ENCODE results near the gene RLN3.
"Not testable (repeated sequence)": the region's sequence is repeated elsewhere in the genome, so short reads cannot be mapped to it uniquely, and the experiment has no call there.

RLN3 gene

DNA sequence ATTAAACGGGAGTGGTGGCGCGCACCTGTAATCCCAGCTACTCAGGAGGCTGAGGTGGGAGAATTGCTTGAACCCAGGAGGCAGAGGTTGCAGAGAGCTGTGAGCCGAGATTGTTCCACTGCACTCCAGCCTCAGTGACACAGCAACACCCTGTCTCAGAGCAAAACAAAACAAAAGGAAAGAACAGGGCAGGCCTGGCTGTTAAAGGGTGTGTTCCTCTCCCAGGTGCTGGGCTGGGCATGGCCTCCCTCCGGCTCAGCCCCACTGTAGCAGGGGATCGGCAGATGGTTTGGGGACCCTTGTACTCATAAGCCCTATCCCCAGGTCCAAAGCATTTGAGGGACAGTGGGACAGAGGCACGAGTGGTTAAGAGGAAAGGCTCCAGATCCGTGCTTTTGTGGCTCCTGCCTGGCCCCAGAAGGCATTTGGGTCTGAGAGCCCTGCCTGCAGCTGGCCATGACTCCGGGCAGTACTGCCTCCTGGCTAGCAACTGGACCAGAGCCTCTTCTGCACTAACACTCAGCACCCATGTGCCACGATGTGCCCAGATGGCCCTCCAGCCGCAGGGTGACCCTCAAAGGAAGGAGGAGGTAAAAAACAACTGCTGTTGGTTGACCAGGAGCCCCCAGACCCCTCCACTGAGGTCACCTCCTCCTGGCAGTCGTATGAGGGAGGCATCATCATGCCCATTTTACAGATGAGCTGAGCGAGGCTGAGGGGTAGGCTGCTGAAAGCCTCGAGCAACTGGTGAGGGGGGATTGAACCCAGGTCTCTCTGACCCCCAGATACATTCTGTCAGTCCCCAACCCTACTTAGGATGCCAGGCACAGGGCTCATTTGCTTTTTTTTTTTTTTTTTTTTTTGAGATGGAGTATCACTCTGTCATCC lies 31.8 kb upstream of the RLN3 start:
- DNase-seq = no peak

- no peak for DNase-seq
These were observed 30.9 kb upstream of the RLN3 start for GRCh38 chr19:13996928-13997630.

DNA sequence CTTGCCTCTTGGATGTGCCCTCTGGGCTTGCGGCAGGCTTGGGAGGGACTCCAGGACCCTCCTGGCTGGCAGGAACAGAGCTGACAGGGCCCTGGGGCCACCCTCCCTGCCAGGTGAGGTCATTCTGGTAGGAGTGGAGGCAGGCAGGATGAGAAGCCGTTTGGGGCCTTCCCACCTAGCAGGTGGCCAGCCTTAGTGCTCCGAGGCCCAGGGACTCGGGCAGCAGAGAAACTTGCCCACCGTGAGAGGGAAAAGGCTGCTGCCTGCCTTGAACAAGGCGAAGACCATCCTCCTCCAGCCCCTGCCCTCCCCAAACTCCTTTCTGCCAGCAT lies 30.4 kb upstream of the RLN3 start:
- DNase-seq = no peak

GRCh38 chr19:13998426-13998825 lies 29.5 kb upstream of the RLN3 start:
- no peak for DNase-seq

DNA sequence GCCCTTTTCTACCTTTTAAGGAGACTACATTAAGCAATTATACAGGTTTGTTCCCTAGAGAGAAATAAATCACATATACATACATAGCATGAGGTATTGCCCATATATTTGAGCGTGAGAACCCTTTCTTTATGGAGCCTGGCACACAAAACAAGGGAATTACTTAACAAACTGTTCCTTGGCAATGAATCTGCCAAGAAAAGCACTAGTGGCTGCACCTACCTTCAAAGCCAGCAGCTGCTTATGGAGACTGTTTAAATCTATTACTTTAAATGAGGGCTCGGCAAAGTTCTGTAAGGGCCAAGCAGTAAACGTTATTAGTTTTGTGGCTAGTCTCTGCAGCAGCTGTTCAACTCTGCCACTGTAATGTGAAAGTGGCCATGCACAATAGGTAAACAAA lies 28.9 kb upstream of the RLN3 start:
- no peak for DNase-seq

GRCh38 chr19:14000691-14001375 lies 27.1 kb upstream of the RLN3 start:
- DNase-seq = no peak

DNA sequence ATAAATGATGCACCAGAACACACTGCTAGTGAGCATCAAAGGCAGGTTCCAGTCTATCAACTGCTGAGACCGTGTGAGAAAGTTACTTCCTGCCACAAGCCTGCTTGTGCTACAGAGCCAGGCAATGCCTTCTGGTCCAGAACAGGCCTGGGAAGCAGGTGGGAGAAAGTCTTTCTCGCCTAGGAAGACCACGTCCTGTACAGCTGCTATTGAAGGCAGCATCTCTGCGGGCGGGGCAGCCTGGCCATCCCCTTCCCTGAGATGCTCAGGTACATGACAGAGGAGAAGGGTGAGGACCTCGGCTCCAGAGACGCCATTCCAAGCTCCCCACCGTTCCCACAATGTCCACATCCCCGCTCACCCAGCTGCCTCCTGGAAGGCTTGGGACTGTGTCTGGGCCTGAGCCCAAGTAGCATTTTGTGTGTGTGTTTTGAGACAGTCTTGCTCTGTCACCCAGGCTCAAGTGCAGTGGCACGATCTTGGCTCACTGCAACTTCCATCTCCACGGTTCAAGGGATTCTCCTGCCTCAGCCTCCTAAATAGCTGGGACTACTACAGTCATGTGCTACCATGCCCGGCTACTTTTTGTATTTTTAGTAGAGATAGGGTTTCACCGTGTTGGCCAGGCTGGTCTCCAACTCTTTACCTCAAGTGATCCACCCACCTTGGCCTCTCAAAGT lies 25.2 kb upstream of the RLN3 start:
- no peak for DNase-seq

DNA sequence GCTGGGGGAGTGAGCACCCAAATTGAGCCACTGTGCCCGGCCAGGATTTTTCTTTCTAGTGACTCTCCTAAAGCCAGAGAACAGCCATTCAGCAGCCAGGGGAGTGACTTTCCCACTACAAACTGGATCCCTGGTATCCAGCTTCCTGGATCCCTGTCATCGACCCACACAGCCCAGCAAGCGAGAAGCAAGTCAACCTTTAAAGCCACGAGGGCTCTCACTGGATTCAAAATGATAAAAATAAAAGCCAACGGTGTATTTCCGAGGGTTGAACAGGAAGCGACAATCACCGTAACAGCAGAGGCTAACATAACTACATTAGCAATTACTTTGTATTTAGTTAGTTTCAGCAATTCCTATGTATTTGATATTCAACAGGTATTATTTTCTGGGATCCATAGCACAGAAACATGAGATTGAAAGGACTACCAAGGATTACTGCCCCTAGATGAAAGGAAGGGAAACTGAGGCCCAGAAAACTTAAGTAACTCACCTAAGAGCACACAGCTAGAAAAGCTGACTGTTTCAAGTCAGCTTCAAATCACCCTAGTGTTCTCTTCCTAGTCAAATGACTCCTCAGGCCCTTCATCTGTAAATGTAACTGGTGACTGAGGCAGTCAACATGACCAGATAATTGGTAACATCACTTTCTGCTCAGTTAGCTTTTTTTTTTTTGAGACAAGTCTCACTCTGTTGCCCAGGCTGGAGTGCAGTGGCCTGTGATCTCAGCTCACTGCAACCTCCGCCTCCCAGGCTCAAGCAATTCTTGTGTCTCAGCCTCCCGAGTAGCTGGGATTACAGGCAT lies 24.5 kb upstream of the RLN3 start:
- no peak for DNase-seq

DNA sequence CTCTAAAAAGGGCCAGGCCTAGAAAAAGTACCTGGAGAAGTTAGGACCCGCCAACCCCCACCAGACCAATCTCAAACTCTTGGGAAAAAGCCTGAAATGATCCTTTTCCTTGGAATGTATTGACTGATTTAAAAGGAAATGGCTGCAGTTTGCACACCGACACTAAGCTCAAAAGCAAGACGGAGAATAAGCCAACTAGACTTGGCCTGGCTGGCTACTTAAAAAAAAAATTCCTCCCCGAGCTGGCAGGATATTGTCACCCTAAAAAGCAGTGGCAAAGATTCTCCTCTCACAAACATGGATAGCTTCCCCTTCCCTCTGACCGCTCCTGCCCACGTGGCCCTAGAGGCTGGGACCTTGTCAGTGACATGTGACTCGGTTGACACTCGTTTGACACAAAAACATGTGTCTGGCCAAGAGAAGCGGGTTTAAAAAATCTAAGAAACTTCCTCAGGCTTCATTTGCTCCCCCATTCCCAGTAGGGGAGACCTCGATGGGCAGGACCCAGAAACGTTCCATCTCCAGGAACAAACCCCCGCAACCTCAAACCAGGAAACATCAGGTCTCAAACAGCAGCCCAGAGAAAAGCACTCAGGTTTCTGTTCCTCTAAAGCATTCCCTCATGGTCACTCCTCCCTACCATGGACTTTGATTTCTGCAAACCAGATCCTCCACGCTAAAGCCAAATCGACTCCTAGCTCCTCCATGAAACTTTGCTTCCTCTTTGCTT lies 23.2 kb upstream of the RLN3 start:
- DNase-seq = no peak

DNA sequence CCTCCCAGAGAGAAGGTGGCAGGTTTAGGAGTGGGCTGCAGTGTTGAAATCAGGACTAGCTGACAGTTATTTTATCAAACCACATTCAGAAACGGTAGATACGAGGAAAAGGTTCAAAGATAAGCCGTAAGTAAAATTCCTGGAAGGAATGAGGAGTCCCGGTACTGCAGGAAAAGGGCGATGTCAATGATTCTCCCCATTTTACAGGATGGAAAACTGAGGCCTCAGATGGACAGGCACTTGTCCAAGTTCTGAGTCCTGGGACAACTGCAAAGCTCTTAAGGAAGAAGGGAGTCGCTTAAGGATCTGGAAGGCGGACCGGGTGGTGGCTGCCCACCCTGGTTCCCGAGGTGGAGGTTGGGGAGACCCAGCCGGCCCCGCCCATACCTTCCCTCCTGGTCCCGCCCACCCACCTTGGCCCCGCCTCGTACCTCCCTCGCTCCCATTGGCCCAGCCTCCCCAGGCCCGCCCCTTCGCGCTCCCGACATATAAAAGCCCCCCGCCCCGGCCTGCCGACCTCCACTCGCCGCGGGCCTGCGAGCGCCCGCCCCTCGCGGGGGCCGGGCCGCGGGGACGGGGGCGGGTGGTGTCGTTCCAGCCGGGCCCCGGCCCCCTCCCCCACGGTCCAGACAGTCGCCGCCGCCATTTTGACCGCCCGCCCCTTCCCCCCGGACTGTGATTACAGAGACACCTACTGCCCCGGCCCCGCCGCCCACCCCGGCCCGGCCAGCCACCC lies 22.4 kb upstream of the RLN3 start:
- no peak for DNase-seq

DNA sequence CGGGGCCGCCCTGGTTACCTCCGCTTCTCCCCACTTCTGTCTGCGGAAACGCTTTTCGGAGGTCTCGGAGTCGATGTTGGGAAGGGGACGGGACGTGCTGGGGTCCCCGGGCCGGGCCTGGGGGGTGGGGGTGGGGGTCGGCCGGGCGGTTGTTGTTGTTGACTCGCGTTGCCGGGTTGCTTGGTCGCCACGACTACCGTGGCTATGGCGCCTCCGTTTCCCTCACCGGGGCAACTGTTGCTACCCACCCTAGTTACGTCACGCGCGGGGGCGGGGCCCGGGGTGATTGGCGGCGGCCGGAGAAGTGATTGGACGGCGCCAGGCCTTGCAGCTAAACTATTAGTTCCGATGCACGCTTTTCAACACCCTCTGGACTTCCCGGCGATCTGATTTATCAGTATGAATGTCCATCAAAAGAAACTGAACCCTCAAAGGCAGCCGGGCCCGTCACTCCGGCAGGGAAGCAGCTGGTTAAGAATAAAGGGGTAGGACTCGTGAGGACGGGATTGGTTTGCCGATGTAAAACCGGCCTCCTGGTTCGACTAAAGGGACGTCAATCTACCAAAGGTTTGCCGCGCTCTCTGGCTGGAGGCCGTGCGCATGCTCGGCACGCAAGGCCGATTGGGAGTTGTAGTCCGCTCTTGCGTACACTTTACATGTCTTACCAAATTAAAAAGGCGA lies 21.7 kb upstream of the RLN3 start, which contains the start of gene RFX1:
TSS of gene RFX1 (minus strand) at position 236 of the 681 bp plus-strand sequence. CDS start 12,477 bp downstream, outside the sequence.
- DNase-seq = no peak

DNA sequence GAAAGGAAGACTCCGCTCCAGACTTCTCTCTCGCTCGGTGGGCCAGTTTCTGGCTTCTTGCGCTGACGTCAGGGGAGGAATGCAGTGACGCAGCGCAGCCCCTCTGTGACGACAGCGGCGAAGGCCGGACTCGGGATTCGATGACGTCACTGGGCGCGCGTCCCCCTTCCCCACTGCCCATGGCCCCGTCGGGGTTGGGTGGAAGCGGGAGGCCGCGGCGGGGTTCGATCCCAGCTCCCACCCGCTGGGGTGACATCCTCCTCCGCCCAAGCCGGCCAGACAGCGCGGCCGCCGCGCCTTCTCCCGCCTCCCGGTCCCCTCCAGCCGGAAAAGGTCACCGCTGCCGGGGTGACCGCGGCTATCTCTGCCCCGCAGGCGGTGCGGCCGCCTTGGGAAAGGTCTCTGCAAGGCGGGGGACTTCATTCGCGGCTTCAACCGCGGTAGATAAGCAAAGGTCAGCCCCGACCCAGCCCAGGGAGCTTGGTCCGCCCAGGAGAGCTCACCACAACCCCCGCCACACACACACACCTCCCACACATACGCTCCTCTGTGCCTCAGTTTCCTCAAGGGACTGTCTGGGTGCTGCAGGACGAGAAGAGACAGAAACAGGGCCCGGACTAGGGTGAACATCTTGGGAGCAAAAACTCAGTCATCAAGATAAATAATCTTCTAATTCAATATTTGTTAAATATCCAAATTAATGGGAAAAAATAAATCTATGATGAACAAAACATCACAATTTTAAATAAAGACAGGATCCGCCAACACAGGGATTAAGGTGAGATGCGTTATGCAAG lies 21.0 kb upstream of the RLN3 start:
- no peak for DNase-seq

- no peak for DNase-seq
These were observed 15.5 kb upstream of the RLN3 start for GRCh38 chr19:14012378-14012915.

GRCh38 chr19:14015524-14016035 lies 12.4 kb upstream of the RLN3 start:
- DNase-seq = no peak

DNA sequence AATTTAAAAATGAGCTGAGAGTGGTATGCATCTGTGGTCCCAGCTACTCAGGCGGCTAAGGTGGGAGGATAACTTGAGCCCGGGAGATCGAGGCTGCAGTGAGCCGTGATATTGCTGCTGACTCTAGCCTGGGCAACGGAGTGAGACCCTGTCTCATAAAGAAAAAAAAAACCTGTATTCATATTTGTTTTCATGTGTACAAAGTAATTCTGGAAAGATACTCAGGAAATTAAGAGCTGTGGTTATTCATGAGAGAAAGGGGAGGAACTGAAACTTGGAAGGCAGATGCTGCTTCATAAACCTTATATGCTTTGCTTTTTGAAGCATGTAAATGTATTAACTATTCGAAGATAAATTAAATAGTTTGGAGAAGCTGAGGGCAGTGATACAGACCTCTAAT lies 8.8 kb upstream of the RLN3 start:
- DNase-seq = no peak

GRCh38 chr19:14019739-14020138 lies 8.2 kb upstream of the RLN3 start:
- not testable (repeated sequence) for DNase-seq

DNA sequence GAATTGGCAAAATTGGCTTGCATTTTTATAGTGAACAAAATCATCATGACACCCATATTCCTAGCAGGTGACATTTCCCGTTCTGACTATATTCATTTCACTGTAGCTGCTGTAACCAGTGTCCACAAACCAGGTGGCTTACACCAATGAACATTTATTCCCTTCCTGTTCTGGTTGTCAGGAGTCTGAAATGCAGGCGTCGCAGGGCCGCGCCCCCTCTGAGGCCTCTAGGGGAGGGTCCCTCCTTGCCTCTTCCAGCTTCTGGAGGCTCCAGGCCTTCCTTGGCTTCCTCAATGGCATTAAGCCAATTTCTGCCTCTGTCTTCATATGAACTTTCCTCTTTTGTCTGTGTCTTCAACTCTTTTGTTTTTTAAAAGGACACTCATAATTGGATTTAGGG lies 6.5 kb upstream of the RLN3 start:
- no peak for DNase-seq

- no peak for DNase-seq
These were observed 5.5 kb upstream of the RLN3 start for GRCh38 chr19:14022469-14022868.

Measured in 8988T (cell line).